ENCODE measurements around the gene RHBDL2. TPM values are rescaled to one million over a fixed set of nuclear protein-coding genes. Genes with fewer than 3 reads are reported as not detected.

The RHBDL2 gene
- total and polyA plus RNA-seq, 2 of the 13 experiments (the other 11 are each of a cell fraction or from before 2014, with no cell fraction given): 3.3 to 5.4 TPM

GRCh38 chr1:38940339-38941047 is 1.1 kb downstream of the RHBDL2 start (continued):
- TF ChIP-seq ZNF512B (CRISPR knock-in tag; IDR thresholded peaks at IDR 0.05; ENCODE audit: borderline replicate concordance) (no peak), ZFP36L1 (CRISPR knock-in tag; IDR thresholded peaks at IDR 0.05) (no peak), ONECUT2 (CRISPR knock-in tag; IDR thresholded peaks at IDR 0.05) (no peak), ZKSCAN5 (CRISPR knock-in tag; IDR thresholded peaks at IDR 0.05) (no peak), TRIM24 (CRISPR knock-in tag; IDR thresholded peaks at IDR 0.05) (no peak), SETDB1 (CRISPR knock-in tag; IDR thresholded peaks at IDR 0.05; ENCODE audit: borderline replicate concordance) (no peak), MBD4 (IDR thresholded peaks at IDR 0.05; ENCODE audit: borderline replicate concordance, low read length) (no peak), ZFP62 (CRISPR knock-in tag; IDR thresholded peaks at IDR 0.05) (no peak), NFATC3 (CRISPR knock-in tag; IDR thresholded peaks at IDR 0.05) (no peak), ZMYM2 (CRISPR knock-in tag; IDR thresholded peaks at IDR 0.05) (peak; percentile 90), POLR2AphosphoS5 (IDR thresholded peaks at IDR 0.05; ENCODE audit: low read depth, low read length) (peak; percentile 53), RBM39 (IDR thresholded peaks at IDR 0.05; ENCODE audit: low read depth, low read length, poor library complexity, severe bottlenecking) (no peak), ZNF567 (CRISPR knock-in tag; IDR thresholded peaks at IDR 0.05; ENCODE audit: borderline replicate concordance) (no peak), ZBTB1 (CRISPR knock-in tag; IDR thresholded peaks at IDR 0.05; ENCODE audit: borderline replicate concordance) (no peak), SMARCE1 (IDR thresholded peaks at IDR 0.05; ENCODE audit: borderline replicate concordance) (no peak), REL (CRISPR knock-in tag; conservative IDR thresholded peaks at IDR 0.05) (no peak), ZNF780A (CRISPR knock-in tag; IDR thresholded peaks at IDR 0.05) (no peak)
- TF ChIP-seq, protein P1, sequence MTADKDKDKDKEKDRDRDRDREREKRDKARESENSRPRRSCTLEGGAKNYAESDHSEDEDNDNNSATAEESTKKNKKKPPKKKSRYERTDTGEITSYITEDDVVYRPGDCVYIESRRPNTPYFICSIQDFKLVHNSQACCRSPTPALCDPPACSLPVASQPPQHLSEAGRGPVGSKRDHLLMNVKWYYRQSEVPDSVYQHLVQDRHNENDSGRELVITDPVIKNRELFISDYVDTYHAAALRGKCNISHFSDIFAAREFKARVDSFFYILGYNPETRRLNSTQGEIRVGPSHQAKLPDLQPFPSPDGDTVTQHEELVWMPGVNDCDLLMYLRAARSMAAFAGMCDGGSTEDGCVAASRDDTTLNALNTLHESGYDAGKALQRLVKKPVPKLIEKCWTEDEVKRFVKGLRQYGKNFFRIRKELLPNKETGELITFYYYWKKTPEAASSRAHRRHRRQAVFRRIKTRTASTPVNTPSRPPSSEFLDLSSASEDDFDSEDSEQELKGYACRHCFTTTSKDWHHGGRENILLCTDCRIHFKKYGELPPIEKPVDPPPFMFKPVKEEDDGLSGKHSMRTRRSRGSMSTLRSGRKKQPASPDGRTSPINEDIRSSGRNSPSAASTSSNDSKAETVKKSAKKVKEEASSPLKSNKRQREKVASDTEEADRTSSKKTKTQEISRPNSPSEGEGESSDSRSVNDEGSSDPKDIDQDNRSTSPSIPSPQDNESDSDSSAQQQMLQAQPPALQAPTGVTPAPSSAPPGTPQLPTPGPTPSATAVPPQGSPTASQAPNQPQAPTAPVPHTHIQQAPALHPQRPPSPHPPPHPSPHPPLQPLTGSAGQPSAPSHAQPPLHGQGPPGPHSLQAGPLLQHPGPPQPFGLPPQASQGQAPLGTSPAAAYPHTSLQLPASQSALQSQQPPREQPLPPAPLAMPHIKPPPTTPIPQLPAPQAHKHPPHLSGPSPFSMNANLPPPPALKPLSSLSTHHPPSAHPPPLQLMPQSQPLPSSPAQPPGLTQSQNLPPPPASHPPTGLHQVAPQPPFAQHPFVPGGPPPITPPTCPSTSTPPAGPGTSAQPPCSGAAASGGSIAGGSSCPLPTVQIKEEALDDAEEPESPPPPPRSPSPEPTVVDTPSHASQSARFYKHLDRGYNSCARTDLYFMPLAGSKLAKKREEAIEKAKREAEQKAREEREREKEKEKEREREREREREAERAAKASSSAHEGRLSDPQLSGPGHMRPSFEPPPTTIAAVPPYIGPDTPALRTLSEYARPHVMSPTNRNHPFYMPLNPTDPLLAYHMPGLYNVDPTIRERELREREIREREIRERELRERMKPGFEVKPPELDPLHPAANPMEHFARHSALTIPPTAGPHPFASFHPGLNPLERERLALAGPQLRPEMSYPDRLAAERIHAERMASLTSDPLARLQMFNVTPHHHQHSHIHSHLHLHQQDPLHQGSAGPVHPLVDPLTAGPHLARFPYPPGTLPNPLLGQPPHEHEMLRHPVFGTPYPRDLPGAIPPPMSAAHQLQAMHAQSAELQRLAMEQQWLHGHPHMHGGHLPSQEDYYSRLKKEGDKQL (CRISPR knock-in tag; IDR thresholded peaks at IDR 0.05; ENCODE audit: low read depth): no peak
- TF ChIP-seq, protein P2, sequence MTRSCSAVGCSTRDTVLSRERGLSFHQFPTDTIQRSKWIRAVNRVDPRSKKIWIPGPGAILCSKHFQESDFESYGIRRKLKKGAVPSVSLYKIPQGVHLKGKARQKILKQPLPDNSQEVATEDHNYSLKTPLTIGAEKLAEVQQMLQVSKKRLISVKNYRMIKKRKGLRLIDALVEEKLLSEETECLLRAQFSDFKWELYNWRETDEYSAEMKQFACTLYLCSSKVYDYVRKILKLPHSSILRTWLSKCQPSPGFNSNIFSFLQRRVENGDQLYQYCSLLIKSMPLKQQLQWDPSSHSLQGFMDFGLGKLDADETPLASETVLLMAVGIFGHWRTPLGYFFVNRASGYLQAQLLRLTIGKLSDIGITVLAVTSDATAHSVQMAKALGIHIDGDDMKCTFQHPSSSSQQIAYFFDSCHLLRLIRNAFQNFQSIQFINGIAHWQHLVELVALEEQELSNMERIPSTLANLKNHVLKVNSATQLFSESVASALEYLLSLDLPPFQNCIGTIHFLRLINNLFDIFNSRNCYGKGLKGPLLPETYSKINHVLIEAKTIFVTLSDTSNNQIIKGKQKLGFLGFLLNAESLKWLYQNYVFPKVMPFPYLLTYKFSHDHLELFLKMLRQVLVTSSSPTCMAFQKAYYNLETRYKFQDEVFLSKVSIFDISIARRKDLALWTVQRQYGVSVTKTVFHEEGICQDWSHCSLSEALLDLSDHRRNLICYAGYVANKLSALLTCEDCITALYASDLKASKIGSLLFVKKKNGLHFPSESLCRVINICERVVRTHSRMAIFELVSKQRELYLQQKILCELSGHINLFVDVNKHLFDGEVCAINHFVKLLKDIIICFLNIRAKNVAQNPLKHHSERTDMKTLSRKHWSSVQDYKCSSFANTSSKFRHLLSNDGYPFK (CRISPR knock-in tag; IDR thresholded peaks at IDR 0.05; ENCODE audit: borderline replicate concordance): no peak
